ENCODE results near the gene ZNF804B.

The ZNF804B gene

DNA sequence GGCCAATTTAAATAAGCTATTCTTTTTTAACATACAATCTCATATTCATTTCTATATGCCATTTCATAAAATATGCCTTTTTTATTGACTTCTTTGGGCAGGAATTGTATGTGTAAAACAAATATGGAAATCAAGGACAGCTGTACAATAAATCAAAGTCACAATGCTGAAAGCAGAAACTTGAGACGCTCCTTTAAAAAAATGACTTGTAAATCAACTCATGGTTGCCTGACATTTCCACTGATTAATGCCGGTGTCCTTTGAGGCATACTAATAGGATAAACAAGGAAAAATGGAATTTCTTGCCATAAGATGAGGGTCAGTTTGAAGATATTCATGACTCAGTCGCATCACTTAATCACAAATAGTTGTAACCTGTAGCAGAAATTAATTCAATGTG, 283.4 kb downstream of the ZNF804B start:
- Histone ChIP-seq H3K9ac (ENCODE audit: low read depth, low read length) (no peak overlapping the region), H3K9me3 (ENCODE audit: control insufficient read depth, insufficient read depth, low read length) (peaks cover 3% of the 10 kb centered on the region), H3K36me3 (ENCODE audit: insufficient read depth, low read length) (no peaks in the 10 kb centered on the region), H3K4me1 (ENCODE audit: insufficient read depth, low read length) (no peaks in the 10 kb centered on the region)

- H3K4me1 ChIP-seq (ENCODE audit: insufficient read depth, low read length) = no peaks in the 10 kb centered on the region
- peaks cover 3% of the 10 kb centered on the region for H3K9me3 ChIP-seq (ENCODE audit: control insufficient read depth, insufficient read depth, low read length)
Observed at GRCh38 chr7:89049043-89049442, 289.5 kb downstream of the ZNF804B start.

DNA sequence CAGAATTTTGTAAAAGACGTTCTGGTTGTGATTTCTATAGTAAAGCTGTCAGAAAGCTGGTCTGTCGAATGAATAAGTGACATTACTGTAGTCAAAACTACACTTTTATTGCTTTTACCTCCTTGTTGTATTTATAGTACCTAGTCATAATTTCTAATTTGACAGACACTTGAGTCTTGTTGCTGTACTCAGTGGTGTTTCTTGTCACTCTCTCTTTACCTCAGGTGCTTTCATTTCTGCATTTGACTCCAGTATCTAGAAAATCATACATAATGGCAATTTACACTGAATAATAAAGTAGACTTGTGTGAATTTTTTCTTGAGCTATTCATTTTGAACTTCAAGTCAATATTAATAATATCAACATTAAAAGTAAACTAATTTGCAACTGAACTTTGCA, 293.6 kb downstream of the ZNF804B start:
- Histone ChIP-seq H3K4me1 (ENCODE audit: insufficient read depth, low read length) (no peaks in the 10 kb centered on the region), H3K9me3 (ENCODE audit: control insufficient read depth, insufficient read depth, low read length) (no peaks in the 10 kb centered on the region), H3K36me3 (ENCODE audit: insufficient read depth, low read length) (no peaks in the 10 kb centered on the region), H3K9ac (ENCODE audit: low read depth, low read length) (no peak overlapping the region)

More at GRCh38 chr7:89049043-89049442, 289.5 kb downstream of the ZNF804B start:
- Histone ChIP-seq H3K36me3 (ENCODE audit: insufficient read depth, low read length) (no peaks in the 10 kb centered on the region), H3K9ac (ENCODE audit: low read depth, low read length) (no peak overlapping the region; the same call in 1 of the 2 replicates)

- H3K9me3 ChIP-seq (ENCODE audit: control insufficient read depth, insufficient read depth, low read length) = no peaks in the 10 kb centered on the region
- H3K36me3 ChIP-seq (ENCODE audit: insufficient read depth, low read length) = no peaks in the 10 kb centered on the region
- H3K4me1 ChIP-seq (ENCODE audit: insufficient read depth, low read length) = no peaks in the 10 kb centered on the region
- H3K9ac ChIP-seq (ENCODE audit: low read depth, low read length) = no peak overlapping the region
Observed at GRCh38 chr7:89054361-89054760, 294.9 kb downstream of the ZNF804B start.

DNA sequence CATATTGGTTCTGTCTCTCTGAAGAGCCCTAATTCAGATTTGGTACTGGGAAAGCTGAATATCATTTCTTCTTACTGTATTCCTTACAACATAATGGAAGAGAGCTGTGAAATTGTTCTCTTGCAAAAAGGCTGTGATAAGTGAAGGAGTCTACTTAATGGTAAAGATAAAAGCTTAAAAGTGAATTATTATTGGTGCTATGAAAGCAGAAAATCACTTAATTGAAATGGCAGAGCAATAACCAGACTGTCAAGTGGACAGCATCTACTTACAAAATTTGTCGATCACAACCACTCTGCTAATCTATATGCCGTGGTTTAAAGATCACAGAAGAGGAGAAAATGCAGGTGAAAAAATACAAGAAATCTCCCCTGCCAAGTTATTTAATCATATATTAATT, 300.7 kb downstream of the ZNF804B start:
- no peaks in the 10 kb centered on the region for H3K4me1 ChIP-seq (ENCODE audit: insufficient read depth, low read length)
- H3K9ac ChIP-seq (ENCODE audit: low read depth, low read length) = no peak overlapping the region
- no peaks in the 10 kb centered on the region for H3K36me3 ChIP-seq (ENCODE audit: insufficient read depth, low read length)
- H3K9me3 ChIP-seq (ENCODE audit: control insufficient read depth, insufficient read depth, low read length) = no peaks in the 10 kb centered on the region

DNA sequence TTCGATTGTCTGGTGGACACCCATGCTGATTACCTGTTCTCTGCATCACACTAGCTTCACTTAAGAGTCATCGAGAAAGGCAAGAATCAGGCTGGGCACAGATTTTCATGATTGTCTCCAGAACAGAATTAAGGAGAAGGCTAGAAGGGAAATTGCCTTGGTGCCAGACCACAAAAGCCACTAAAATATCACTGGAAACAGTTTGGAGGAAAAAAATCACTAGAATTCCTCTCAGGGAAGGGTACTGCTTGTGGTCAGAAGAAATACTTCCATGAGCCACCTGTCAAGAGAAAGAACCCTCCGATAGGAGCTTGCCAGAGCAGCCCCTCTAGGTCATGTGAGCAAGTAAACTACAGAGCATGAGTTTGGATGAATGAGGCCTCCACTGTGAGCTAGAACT, 305.3 kb downstream of the ZNF804B start:
- Histone ChIP-seq H3K36me3 (ENCODE audit: insufficient read depth, low read length) (no peaks in the 10 kb centered on the region), H3K9me3 (ENCODE audit: control insufficient read depth, insufficient read depth, low read length) (no peaks in the 10 kb centered on the region), H3K9ac (ENCODE audit: low read depth, low read length) (no peak overlapping the region), H3K4me1 (ENCODE audit: insufficient read depth, low read length) (no peaks in the 10 kb centered on the region)

GRCh38 chr7:89067048-89067447, 307.5 kb downstream of the ZNF804B start:
- Histone ChIP-seq H3K9me3 (ENCODE audit: control insufficient read depth, insufficient read depth, low read length) (no peaks in the 10 kb centered on the region; the same call in 1 of the 2 replicates), H3K9ac (ENCODE audit: low read depth, low read length) (no peak overlapping the region), H3K36me3 (ENCODE audit: insufficient read depth, low read length) (no peaks in the 10 kb centered on the region), H3K4me1 (ENCODE audit: insufficient read depth, low read length) (no peaks in the 10 kb centered on the region)

DNA sequence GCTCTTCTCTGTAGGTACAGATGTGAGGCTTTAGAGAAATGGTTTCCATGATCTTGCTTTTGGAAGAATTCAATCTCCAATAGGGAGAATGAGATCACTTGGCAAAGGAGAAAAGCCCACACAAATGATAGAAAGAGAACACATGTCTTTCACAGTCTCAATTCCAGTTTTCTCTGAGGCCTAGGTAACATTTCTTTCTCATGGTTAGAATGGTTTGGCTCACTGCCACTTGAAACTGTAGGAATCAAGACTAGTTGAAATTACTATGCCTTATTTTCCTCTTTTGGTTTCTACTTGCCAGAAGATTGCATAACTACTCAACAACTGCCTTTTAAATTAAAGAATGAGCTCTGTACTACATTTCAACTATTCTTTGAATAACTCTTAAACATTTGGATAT, 312.6 kb downstream of the ZNF804B start:
- H3K36me3 ChIP-seq (ENCODE audit: insufficient read depth, low read length) = no peaks in the 10 kb centered on the region
- H3K9ac ChIP-seq (ENCODE audit: low read depth, low read length) = no peak overlapping the region
- no peaks in the 10 kb centered on the region; the same call in 1 of the 2 replicates for H3K9me3 ChIP-seq (ENCODE audit: control insufficient read depth, insufficient read depth, low read length)
- H3K4me1 ChIP-seq (ENCODE audit: insufficient read depth, low read length) = no peaks in the 10 kb centered on the region

DNA sequence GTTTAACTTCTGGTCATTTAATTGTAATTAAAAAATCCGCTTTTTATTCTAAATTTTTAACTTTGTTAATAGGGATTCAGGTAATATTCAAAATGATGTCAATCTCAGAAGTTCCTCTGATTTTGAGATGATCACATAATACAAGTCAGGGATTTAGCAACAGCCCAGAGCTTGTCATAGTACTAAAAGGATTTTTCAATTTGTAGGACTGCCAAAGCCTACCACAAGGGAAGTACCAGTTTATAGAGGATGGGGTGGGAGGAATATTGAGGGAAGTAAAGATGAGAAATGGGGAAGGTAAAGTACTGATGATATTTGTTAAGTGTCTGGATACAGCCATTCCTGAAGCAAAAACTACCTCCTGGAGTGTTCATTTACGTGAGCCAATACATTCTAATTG, 314.3 kb downstream of the ZNF804B start:
- Histone ChIP-seq H3K9me3 (ENCODE audit: control insufficient read depth, insufficient read depth, low read length) (no peaks in the 10 kb centered on the region; the same call in 1 of the 2 replicates), H3K4me1 (ENCODE audit: insufficient read depth, low read length) (no peaks in the 10 kb centered on the region), H3K36me3 (ENCODE audit: insufficient read depth, low read length) (no peaks in the 10 kb centered on the region), H3K9ac (ENCODE audit: low read depth, low read length) (no peak overlapping the region)

GRCh38 chr7:89077992-89078391, 318.5 kb downstream of the ZNF804B start:
- no peaks in the 10 kb centered on the region for H3K4me1 ChIP-seq (ENCODE audit: insufficient read depth, low read length)
- no peak overlapping the region for H3K9ac ChIP-seq (ENCODE audit: low read depth, low read length)
- H3K36me3 ChIP-seq (ENCODE audit: insufficient read depth, low read length) = no peaks in the 10 kb centered on the region
- H3K9me3 ChIP-seq (ENCODE audit: control insufficient read depth, insufficient read depth, low read length) = no peaks in the 10 kb centered on the region

- Histone ChIP-seq H3K36me3 (ENCODE audit: insufficient read depth, low read length) (no peaks in the 10 kb centered on the region), H3K4me1 (ENCODE audit: insufficient read depth, low read length) (no peaks in the 10 kb centered on the region), H3K9me3 (ENCODE audit: control insufficient read depth, insufficient read depth, low read length) (no peaks in the 10 kb centered on the region), H3K9ac (ENCODE audit: low read depth, low read length) (no peak overlapping the region)
Observed at GRCh38 chr7:89085580-89085979, 326.1 kb downstream of the ZNF804B start.

GRCh38 chr7:89091550-89091949, 332.1 kb downstream of the ZNF804B start:
- Histone ChIP-seq H3K36me3 (ENCODE audit: insufficient read depth, low read length) (no peaks in the 10 kb centered on the region), H3K9ac (ENCODE audit: low read depth, low read length) (no peak overlapping the region), H3K4me1 (ENCODE audit: insufficient read depth, low read length) (no peaks in the 10 kb centered on the region; the same call in 1 of the 2 replicates), H3K9me3 (ENCODE audit: control insufficient read depth, insufficient read depth, low read length) (no peaks in the 10 kb centered on the region)

GRCh38 chr7:89094269-89094668, 334.8 kb downstream of the ZNF804B start:
- no peaks in the 10 kb centered on the region for H3K9me3 ChIP-seq (ENCODE audit: control insufficient read depth, insufficient read depth, low read length)
- no peaks in the 10 kb centered on the region; the same call in 1 of the 2 replicates for H3K4me1 ChIP-seq (ENCODE audit: insufficient read depth, low read length)
- H3K36me3 ChIP-seq (ENCODE audit: insufficient read depth, low read length) = no peaks in the 10 kb centered on the region
- no peak overlapping the region for H3K9ac ChIP-seq (ENCODE audit: low read depth, low read length)

DNA sequence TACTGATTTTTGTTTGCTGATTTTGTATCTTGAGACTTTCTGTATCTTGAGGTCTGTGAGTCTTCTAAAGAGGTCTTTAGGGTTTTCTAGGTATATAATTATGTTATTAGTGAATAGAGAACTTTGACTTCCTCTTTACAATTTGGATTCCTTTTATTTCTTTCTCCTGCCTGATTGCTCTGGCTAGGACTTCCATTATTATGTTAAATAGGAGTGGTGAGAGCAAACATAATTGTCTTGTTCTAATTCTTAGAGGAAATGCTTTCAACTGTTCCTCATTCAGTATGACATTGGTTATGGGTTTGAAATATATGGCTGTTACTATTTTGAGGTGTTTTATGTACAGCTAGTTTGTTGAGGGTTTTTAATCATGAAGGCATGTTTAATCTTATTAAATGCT, 344.1 kb downstream of the ZNF804B start:
- no peak overlapping the region for H3K9ac ChIP-seq (ENCODE audit: low read depth, low read length)

DNA sequence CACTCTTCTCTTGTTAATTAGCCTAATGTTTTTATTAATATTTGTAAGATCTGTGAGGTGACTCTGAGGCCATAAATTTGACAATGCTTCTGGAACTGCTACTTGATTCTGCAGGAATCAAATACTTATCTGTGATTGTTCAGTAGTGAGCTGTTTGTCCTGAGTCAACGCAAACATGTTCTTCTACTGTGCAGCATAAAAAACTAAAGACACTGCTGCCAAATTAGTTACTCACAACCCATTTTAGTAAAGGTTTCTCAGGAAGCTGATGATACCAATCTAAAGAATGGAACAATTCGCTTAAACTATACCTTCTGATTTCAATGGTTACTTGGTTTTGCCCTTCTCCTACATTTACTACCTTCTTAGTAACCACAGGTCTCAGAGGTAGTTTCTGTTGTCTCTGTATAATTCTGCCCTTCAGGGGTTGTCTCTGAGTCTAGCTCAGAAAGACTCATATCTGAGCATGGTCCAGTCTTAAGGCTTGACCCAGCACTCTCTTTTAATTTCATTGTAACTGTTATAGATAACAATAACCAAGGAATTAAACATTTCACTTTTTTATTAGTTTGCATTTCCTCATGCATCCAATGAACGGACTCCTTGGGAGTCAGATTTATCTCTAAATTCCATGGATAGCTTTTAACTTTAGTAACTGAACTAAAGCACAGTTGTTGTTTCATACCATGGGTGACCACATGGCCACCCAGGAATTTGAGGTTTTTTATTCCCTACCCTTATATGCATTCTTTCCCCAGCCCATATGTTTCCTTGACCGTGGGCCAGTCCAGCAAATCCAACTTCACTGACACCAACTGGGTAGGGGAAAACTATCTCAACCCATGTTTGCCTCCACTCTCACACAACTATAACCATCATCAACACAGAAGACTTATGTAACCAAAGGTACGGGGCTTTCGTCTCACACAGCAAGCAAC, 345.5 kb downstream of the ZNF804B start:
- no peak overlapping the region for H3K9ac ChIP-seq (ENCODE audit: low read depth, low read length)

More for the DNA sequence above, 344.1 kb downstream of the ZNF804B start:
- Histone ChIP-seq H3K9me3 (ENCODE audit: control insufficient read depth, insufficient read depth, low read length) (no peaks in the 10 kb centered on the region; the same call in 1 of the 2 replicates), H3K36me3 (ENCODE audit: insufficient read depth, low read length) (no peaks in the 10 kb centered on the region), H3K4me1 (ENCODE audit: insufficient read depth, low read length) (no peaks in the 10 kb centered on the region)

More for the DNA sequence above, 345.5 kb downstream of the ZNF804B start:
- Histone ChIP-seq H3K9me3 (ENCODE audit: control insufficient read depth, insufficient read depth, low read length) (no peaks in the 10 kb centered on the region; the same call in 1 of the 2 replicates), H3K4me1 (ENCODE audit: insufficient read depth, low read length) (no peaks in the 10 kb centered on the region), H3K36me3 (ENCODE audit: insufficient read depth, low read length) (no peaks in the 10 kb centered on the region)
